Stimulated activated CD4-positive, alpha-beta T cell treated with anti-CD3 and anti-CD28 coated beads, Interleukin-15, amount 100 ng/mL, for 24 hours (primary cell): ENCODE measurements around the gene ECE2.
"Not testable (repeated sequence)": the region's sequence is repeated elsewhere in the genome, so short reads cannot be mapped to it uniquely, and the experiment has no call there.

ENCODE experiments used
- DNase-seq: peaks from one replicate; pipeline ENCODE4 v3.0.0-alpha.2; 2020

Gene ECE2

GRCh38 chr3:184339001-184339400 is 63.2 kb downstream of the ECE2 start:
- no peak for DNase-seq

GRCh38 chr3:184339451-184340135 is 63.8 kb downstream of the ECE2 start:
- not testable (repeated sequence) for DNase-seq

GRCh38 chr3:184341925-184342324 is 66.1 kb downstream of the ECE2 start:
- DNase-seq, result no peak
